Measurements from ENCODE around the gene SLC17A2. TPM values are rescaled to one million over a fixed set of nuclear protein-coding genes. Genes with fewer than 3 reads are reported as not detected.
A peak's percentile ranks its signal among the peaks of the same experiment; 100 is the strongest.

Gene SLC17A2
- total and polyA plus RNA-seq, 2 of the 13 experiments (the other 11 are each of a cell fraction or from before 2014, with no cell fraction given): 11.2 to 32.4 TPM

DNA sequence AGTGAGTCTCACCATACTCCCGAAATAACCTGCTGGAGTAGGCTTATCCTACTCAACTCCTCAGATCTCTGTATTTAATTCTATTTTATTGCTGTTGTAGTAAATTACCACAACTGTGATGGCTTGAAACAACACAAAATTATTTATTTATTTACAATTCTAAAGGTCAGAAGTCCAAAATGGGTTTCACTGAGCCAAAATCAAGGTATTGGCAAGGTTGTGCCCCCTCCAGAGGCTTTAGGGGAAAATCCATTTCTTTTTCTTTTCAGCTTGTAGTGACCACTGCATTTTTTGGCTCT is 869 bp upstream of the SLC17A2 start:
- no peaks in the 10 kb centered on the region for H3K9me3 ChIP-seq (ENCODE audit: low read length)
- H3K4me3 ChIP-seq (replicated peaks in 1 of 3; ENCODE audit: insufficient read depth in 1 of 3, low read depth in 2 of 3, low read length in 3 of 3): no peak overlapping the region
- no peaks in the 10 kb centered on the region for H4K20me1 ChIP-seq (ENCODE audit: insufficient read depth, low read length)
- peaks cover 11% of the 10 kb centered on the region for H3K79me2 ChIP-seq (ENCODE audit: insufficient read depth, low read length)
- in situ Hi-C loops (cut with HindIII; ENCODE audit: extremely low pct_ligation_motif_present, low pct_unique_long_range_greater_than_20kb) (loop anchor here (5.0 kb wide), 1 partner anchor 34 kb away; no protein-coding TSS in a partner anchor), intact Hi-C loops (cut with micrococcal nuclease; ENCODE audit: unreplicated experiment) (no loop called here)
- peaks cover 82% of the 10 kb centered on the region for H3K4me1 ChIP-seq (ENCODE audit: insufficient read depth, low read length)
- BruUV-seq (replicated peaks): no TSS peak
- ChIA-PET POLR2A (interaction anchor here (1.0 to 2.4 kb wide), 4 partner anchors 17 to 32 kb away, joined by 4 to 26 read pairs (median 12); no protein-coding TSS in a partner anchor), CTCF (ENCODE audit: low intra/inter-chr PET ratio, low total read pairs) (no interaction called here)
- TF ChIP-seq YEATS4 (CRISPR knock-in tag; IDR thresholded peaks at IDR 0.05; ENCODE audit: borderline replicate concordance) (peak; percentile 32; the same call in 1 of the 2 replicates), CCDC6 (CRISPR knock-in tag; IDR thresholded peaks at IDR 0.05) (no peak), KDM5A (IDR thresholded peaks at IDR 0.05; ENCODE audit: borderline replicate concordance, low read length) (no peak), ZNF629 (CRISPR knock-in tag; conservative IDR thresholded peaks at IDR 0.05) (0 out of 2 replicates have a peak, but pooled peaks have one; percentile 17), ZNF547 (CRISPR knock-in tag; IDR thresholded peaks at IDR 0.05) (no peak), ISL2 (CRISPR knock-in tag; IDR thresholded peaks at IDR 0.05) (peak; percentile 12; the same call in 1 of the 2 replicates), MIER2 (CRISPR knock-in tag; IDR thresholded peaks at IDR 0.05) (no peak)
- TF ChIP-seq, protein P1, sequence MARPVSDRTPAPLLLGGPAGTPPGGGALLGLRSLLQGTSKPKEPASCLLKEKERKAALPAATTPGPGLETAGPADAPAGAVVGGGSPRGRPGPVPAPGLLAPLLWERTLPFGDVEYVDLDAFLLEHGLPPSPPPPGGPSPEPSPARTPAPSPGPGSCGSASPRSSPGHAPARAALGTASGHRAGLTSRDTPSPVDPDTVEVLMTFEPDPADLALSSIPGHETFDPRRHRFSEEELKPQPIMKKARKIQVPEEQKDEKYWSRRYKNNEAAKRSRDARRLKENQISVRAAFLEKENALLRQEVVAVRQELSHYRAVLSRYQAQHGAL (CRISPR knock-in tag; IDR thresholded peaks at IDR 0.05; ENCODE audit: not compliant biosample characterization): no peak
- TF ChIP-seq, protein P2, sequence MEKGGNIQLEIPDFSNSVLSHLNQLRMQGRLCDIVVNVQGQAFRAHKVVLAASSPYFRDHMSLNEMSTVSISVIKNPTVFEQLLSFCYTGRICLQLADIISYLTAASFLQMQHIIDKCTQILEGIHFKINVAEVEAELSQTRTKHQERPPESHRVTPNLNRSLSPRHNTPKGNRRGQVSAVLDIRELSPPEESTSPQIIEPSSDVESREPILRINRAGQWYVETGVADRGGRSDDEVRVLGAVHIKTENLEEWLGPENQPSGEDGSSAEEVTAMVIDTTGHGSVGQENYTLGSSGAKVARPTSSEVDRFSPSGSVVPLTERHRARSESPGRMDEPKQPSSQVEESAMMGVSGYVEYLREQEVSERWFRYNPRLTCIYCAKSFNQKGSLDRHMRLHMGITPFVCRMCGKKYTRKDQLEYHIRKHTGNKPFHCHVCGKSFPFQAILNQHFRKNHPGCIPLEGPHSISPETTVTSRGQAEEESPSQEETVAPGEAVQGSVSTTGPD (CRISPR knock-in tag; IDR thresholded peaks at IDR 0.05): no peak
- TF ChIP-seq, protein P3, sequence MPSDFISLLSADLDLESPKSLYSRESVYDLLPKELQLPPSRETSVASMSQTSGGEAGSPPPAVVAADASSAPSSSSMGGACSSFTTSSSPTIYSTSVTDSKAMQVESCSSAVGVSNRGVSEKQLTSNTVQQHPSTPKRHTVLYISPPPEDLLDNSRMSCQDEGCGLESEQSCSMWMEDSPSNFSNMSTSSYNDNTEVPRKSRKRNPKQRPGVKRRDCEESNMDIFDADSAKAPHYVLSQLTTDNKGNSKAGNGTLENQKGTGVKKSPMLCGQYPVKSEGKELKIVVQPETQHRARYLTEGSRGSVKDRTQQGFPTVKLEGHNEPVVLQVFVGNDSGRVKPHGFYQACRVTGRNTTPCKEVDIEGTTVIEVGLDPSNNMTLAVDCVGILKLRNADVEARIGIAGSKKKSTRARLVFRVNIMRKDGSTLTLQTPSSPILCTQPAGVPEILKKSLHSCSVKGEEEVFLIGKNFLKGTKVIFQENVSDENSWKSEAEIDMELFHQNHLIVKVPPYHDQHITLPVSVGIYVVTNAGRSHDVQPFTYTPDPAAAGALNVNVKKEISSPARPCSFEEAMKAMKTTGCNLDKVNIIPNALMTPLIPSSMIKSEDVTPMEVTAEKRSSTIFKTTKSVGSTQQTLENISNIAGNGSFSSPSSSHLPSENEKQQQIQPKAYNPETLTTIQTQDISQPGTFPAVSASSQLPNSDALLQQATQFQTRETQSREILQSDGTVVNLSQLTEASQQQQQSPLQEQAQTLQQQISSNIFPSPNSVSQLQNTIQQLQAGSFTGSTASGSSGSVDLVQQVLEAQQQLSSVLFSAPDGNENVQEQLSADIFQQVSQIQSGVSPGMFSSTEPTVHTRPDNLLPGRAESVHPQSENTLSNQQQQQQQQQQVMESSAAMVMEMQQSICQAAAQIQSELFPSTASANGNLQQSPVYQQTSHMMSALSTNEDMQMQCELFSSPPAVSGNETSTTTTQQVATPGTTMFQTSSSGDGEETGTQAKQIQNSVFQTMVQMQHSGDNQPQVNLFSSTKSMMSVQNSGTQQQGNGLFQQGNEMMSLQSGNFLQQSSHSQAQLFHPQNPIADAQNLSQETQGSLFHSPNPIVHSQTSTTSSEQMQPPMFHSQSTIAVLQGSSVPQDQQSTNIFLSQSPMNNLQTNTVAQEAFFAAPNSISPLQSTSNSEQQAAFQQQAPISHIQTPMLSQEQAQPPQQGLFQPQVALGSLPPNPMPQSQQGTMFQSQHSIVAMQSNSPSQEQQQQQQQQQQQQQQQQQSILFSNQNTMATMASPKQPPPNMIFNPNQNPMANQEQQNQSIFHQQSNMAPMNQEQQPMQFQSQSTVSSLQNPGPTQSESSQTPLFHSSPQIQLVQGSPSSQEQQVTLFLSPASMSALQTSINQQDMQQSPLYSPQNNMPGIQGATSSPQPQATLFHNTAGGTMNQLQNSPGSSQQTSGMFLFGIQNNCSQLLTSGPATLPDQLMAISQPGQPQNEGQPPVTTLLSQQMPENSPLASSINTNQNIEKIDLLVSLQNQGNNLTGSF (CRISPR knock-in tag; IDR thresholded peaks at IDR 0.05): no peak
- H3K27me3 ChIP-seq (ENCODE audit: control insufficient read depth in 1 of 2, insufficient read depth in 2 of 2, low read length in 2 of 2): no peaks in the 10 kb centered on the region
- no peak overlapping the region for H3K4me2 ChIP-seq (ENCODE audit: low read depth, low read length)
- no peak for DNase-seq (ENCODE audit: low spot score)
- H3K36me3 ChIP-seq (replicated peaks in 1 of 2; ENCODE audit: control insufficient read depth in 1 of 2, insufficient read depth in 2 of 2, low read length in 2 of 2): no peaks in the 10 kb centered on the region
- 100% methylated on average over 1 of the region's 1 CpG for WGBS (ENCODE audit: low lambda C conversion rate)
- peak overlapping the region; percentile 81 for H3K27ac ChIP-seq (ENCODE audit: extremely low read length, insufficient read depth, low read length)
- no peak overlapping the region for H3K9ac ChIP-seq (ENCODE audit: insufficient read depth, low read depth, low read length)
- no peak for ATAC-seq
- FAIRE-seq: no peak
- peak overlapping the region; percentile 9 for H2AFZ ChIP-seq (ENCODE audit: low read length)
